CD14-positive monocyte (primary cell): ENCODE measurements around the gene PLA2G6. TPM values are rescaled to one million over a fixed set of nuclear protein-coding genes. Genes with fewer than 3 reads are reported as not detected.

Experiments
- DNase-seq, 3 donors: peaks; one replicate each; pipeline ENCODE4 v3.0.0-alpha.2; 2011 to 2022
- H2AFZ ChIP-seq: 2 replicates; pipeline ENCODE4 v1.6.0; 2012; ENCODE audit warnings: mild to moderate bottlenecking, low read depth, low read length, inconsistent platforms; ENCODE audit not compliant: insufficient read depth, poor library complexity, severe bottlenecking
- H3K27ac ChIP-seq, 2 donors: 1 replicate in 1 of 2; 2 replicates in 1 of 2; pipeline ENCODE4 v1.5.1; 2012 to 2013; ENCODE audit warnings: low read length in 2 of 2, control low read depth in 1 of 2, inconsistent platforms in 1 of 2, low read depth in 1 of 2, mild to moderate bottlenecking in 1 of 2
- H3K27me3 ChIP-seq, 2 donors: one replicate each; pipeline versions ENCODE4 v1.6.0 to v1.6.1; 2011 to 2013; ENCODE audit warnings: low read length in 2 of 2; ENCODE audit not compliant: control insufficient read depth in 2 of 2, insufficient read depth in 2 of 2
- H3K36me3 ChIP-seq, 2 donors: replicated peaks in 1 of 2; 1 replicate in 1 of 2; 2 replicates in 1 of 2; pipeline versions ENCODE4 v1.5.1 to v1.6.1; 2012 to 2013; ENCODE audit warnings: low read length in 2 of 2, control low read depth in 1 of 2, inconsistent platforms in 1 of 2, mild to moderate bottlenecking in 1 of 2; ENCODE audit not compliant: insufficient read depth in 2 of 2, control insufficient read depth in 1 of 2
- H3K4me1 ChIP-seq, 2 donors: 1 replicate in 1 of 2; 2 replicates in 1 of 2; pipeline versions ENCODE4 v1.5.1 to v1.6.1; 2012 to 2013; ENCODE audit warnings: low read length in 2 of 2, control low read depth in 1 of 2, inconsistent platforms in 1 of 2, mild to moderate bottlenecking in 1 of 2, moderate library complexity in 1 of 2; ENCODE audit not compliant: insufficient read depth in 2 of 2, control insufficient read depth in 1 of 2
- H3K4me2 ChIP-seq: replicated peaks from 2 replicates; pipeline ENCODE3; 2012; ENCODE audit warnings: low read length, moderate library complexity, mild to moderate bottlenecking; ENCODE audit not compliant: poor library complexity, severe bottlenecking; ENCODE audit errors: extremely low read depth
- H3K4me3 ChIP-seq, 3 experiments: fragments of 200-600 bp in 1 of 3; sonication (generic) in 1 of 3; replicated peaks in 1 of 3; 1 replicate in 2 of 3; 2 replicates in 1 of 3; pipeline ENCODE4 v1.5.1; 2011 to 2013; ENCODE audit warnings: low read length in 3 of 3, mild to moderate bottlenecking in 3 of 3, control low read depth in 2 of 3, low read depth in 2 of 3, inconsistent platforms in 1 of 3, moderate library complexity in 1 of 3
- H3K79me2 ChIP-seq: 2 replicates; pipeline ENCODE4 v1.6.0; 2012; ENCODE audit warnings: mild to moderate bottlenecking, control low read depth, inconsistent platforms, low read length, moderate library complexity; ENCODE audit not compliant: insufficient read depth
- H3K9ac ChIP-seq: 2 replicates; pipeline ENCODE4 v1.6.0; 2017; ENCODE audit warnings: low read length, mild to moderate bottlenecking; ENCODE audit not compliant: insufficient read depth, poor library complexity, severe bottlenecking
- H3K9me3 ChIP-seq, 2 donors: replicated peaks in 1 of 2; 1 replicate in 1 of 2; 2 replicates in 1 of 2; pipeline versions ENCODE4 v1.5.1 to v1.6.1; 2012 to 2013; ENCODE audit warnings: low read length in 2 of 2, control low read depth in 1 of 2; ENCODE audit not compliant: control insufficient read depth in 1 of 2, insufficient read depth in 1 of 2
- H4K20me1 ChIP-seq: 2 replicates; pipeline ENCODE4 v1.6.0; 2012; ENCODE audit warnings: mild to moderate bottlenecking, low read length, control low read depth, moderate library complexity; ENCODE audit not compliant: insufficient read depth
- H3K27ac Mint-ChIP-seq, 7 donors: one replicate each; pipeline ENCODE4 v1.8.0; 2020; ENCODE audit warnings: mild to moderate bottlenecking in 7 of 7, mixed read lengths in 7 of 7, moderate library complexity in 6 of 7, inconsistent platforms in 2 of 7
- H3K27me3 Mint-ChIP-seq, 3 donors: one replicate each; pipeline ENCODE4 v1.8.0; 2021 to 2022; ENCODE audit warnings: low read depth in 3 of 3, mild to moderate bottlenecking in 3 of 3, mixed read lengths in 3 of 3, moderate library complexity in 3 of 3, inconsistent platforms in 1 of 3
- H3K36me3 Mint-ChIP-seq, 2 donors: one replicate each; pipeline ENCODE4 v1.8.0; 2020; ENCODE audit warnings: mixed read lengths in 2 of 2, inconsistent platforms in 1 of 2, mild to moderate bottlenecking in 1 of 2
- H3K4me1 Mint-ChIP-seq: one replicate; pipeline ENCODE4 v1.8.0; 2020; ENCODE audit warnings: mild to moderate bottlenecking, mixed read lengths
- H3K4me3 Mint-ChIP-seq, 2 donors: one replicate each; pipeline ENCODE4 v1.8.0; 2020; ENCODE audit warnings: mild to moderate bottlenecking in 2 of 2, mixed read lengths in 2 of 2, moderate library complexity in 1 of 2
- H3K9me3 Mint-ChIP-seq, 7 donors: one replicate each; pipeline ENCODE4 v1.8.0; 2020 to 2022; ENCODE audit warnings: mixed read lengths in 7 of 7, mild to moderate bottlenecking in 6 of 7, moderate library complexity in 6 of 7, inconsistent platforms in 2 of 7
- WGBS: methylation state at CpG from one replicate; pipeline ENCODE4 v1.1.5; 2013; ENCODE audit warnings: missing lambda C conversion rate; ENCODE audit not compliant: insufficient coverage; 5-methylcytosine and 5-hydroxymethylcytosine counted together
- intact Hi-C, 2 donors: fragments of 100-400 bp; cut with micrococcal nuclease; formaldehyde crosslinking; loops; one replicate each; pipeline versions ENCODE4 v1.15.0 to v1.15.1; 2023
- polyA plus RNA-seq, 3 donors: library from polyadenylated mRNA; depleted of rRNA in 1 of 3; unstranded in 2 of 3; stranded (reverse) in 1 of 3; fragments of 300-500 nt in 2 of 3; fragments of >200 nt in 1 of 3; fragmentation: Illumina TruSeq in 2 of 3; gene quantifications; 1 replicate in 2 of 3; 2 replicates in 1 of 3; pipeline ENCODE4 v1.2.3, GENCODE V29; 2012 to 2021
- TF ChIP-seq, protein P1 (sequence below): fragments of 200-600 bp; IDR thresholded peaks from one replicate; pipeline ENCODE4 v1.8.0; 2022; ENCODE audit warnings: antibody characterized with exemption, mild to moderate bottlenecking

Gene PLA2G6
- polyA plus RNA-seq, 3 donors: 0.43 to 8.3 (median 0.62) TPM

DNA sequence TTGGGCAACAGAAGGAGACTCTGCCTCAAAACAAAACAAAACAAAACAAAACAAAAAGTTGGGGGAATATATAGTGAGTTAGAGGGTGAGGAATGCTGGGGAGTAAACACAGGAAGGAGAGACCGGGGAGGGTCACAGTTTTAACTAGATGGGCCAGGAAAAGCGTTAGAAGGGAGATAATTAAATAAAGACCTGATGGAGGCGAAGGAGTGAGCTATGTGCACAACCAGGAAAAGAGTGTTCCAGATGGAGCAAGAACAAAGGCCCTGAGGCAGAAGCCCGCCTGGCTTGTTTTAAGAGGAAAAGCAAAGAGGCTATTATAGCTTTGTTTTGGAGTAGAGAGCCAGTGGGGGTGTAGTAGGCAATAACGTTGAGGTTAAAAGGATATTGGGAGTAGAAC, 4.8 kb upstream of the PLA2G6 start:
- H3K79me2 ChIP-seq: no peaks in the 10 kb centered on the region
- peaks cover 7% of the 10 kb centered on the region for H3K4me1 Mint-ChIP-seq

DNA sequence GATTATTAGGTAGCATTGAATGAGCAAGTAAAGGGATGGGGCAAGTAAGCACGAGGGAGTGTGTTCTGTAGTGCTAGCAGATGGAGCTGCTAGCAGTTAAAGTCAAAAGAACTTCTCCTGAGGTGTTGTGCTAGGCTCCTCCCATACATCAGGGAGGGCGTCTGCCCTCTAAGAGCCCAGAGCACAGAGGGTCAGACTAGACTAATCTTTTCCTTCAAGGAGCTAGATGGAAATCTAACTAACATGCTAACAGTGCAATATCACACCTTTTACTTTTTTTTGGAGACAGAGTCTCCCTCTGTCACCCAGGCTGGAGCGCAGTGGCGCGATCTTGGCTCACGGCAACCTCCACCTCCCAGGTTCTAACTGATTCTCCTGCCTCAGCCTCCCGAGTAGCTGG, 3.2 kb upstream of the PLA2G6 start:
- Mint-ChIP-seq H3K27ac (no peak overlapping the region), H3K9me3 (peaks cover 0 to 2% (median 0%) of the 10 kb centered on the region in 7 donors), H3K4me3 (no peak overlapping the region), H3K36me3 (no peaks in the 10 kb centered on the region), H3K4me1 (peaks cover 24% of the 10 kb centered on the region), H3K27me3 (peaks cover 0 to 2% (median 1%) of the 10 kb centered on the region in 3 donors)
- Histone ChIP-seq H3K9me3 (no peaks in the 10 kb centered on the region), H3K27ac (no peak overlapping the region), H3K4me3 (no peak overlapping the region), H3K4me2 (no peak overlapping the region), H2AFZ (no peak overlapping the region), H3K4me1 (peaks cover 17 to 26% of the 10 kb centered on the region in 2 donors), H3K9ac (no peak overlapping the region), H3K27me3 (no peaks in the 10 kb centered on the region), H3K79me2 (no peaks in the 10 kb centered on the region), H4K20me1 (no peaks in the 10 kb centered on the region), H3K36me3 (no peaks in the 10 kb centered on the region)
- DNase-seq: no peak
- TF ChIP-seq, protein P1, sequence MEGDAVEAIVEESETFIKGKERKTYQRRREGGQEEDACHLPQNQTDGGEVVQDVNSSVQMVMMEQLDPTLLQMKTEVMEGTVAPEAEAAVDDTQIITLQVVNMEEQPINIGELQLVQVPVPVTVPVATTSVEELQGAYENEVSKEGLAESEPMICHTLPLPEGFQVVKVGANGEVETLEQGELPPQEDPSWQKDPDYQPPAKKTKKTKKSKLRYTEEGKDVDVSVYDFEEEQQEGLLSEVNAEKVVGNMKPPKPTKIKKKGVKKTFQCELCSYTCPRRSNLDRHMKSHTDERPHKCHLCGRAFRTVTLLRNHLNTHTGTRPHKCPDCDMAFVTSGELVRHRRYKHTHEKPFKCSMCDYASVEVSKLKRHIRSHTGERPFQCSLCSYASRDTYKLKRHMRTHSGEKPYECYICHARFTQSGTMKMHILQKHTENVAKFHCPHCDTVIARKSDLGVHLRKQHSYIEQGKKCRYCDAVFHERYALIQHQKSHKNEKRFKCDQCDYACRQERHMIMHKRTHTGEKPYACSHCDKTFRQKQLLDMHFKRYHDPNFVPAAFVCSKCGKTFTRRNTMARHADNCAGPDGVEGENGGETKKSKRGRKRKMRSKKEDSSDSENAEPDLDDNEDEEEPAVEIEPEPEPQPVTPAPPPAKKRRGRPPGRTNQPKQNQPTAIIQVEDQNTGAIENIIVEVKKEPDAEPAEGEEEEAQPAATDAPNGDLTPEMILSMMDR: no peak
- 94% methylated on average over 5 of the region's 7 CpGs for WGBS
- intact Hi-C loops: no loop called here

More for the DNA sequence above, 4.8 kb upstream of the PLA2G6 start:
- Histone ChIP-seq H4K20me1 (no peaks in the 10 kb centered on the region), H3K4me1 (peaks cover under 1 to 9% of the 10 kb centered on the region in 2 donors), H2AFZ (no peak overlapping the region), H3K9ac (no peak overlapping the region), H3K27me3 (no peaks in the 10 kb centered on the region), H3K36me3 (no peaks in the 10 kb centered on the region), H3K4me3 (no peak overlapping the region), H3K9me3 (no peaks in the 10 kb centered on the region), H3K27ac (no peak overlapping the region), H3K4me2 (no peak overlapping the region)
- intact Hi-C loops: no loop called here
- H3K9me3 Mint-ChIP-seq: peaks cover 0 to under 1% (median 0%) of the 10 kb centered on the region in 7 donors
- H3K27me3 Mint-ChIP-seq: peaks cover 0 to 2% (median 1%) of the 10 kb centered on the region in 3 donors
- no peaks in the 10 kb centered on the region for H3K36me3 Mint-ChIP-seq
- H3K27ac Mint-ChIP-seq: no peak overlapping the region
- TF ChIP-seq, protein P1: no peak
- no peak for DNase-seq
- 80% methylated on average over 5 of the region's 5 CpGs for WGBS
- no peak overlapping the region for H3K4me3 Mint-ChIP-seq
